Measurements from ENCODE around the gene ZNF423. TPM values are rescaled to one million over a fixed set of nuclear protein-coding genes. Genes with fewer than 3 reads are reported as not detected.

Gene ZNF423
- polyA plus RNA-seq, 1 of the 3 experiments (the other 2 are of a cell fraction) = 1.2 TPM

GRCh38 chr16:49503256-49504022, 352.5 kb downstream of the ZNF423 start:
- Histone ChIP-seq H3K79me2 (ENCODE audit: insufficient read depth) (no peaks in the 10 kb centered on the region), H3K36me3 (replicated peaks in 1 of 2; ENCODE audit: control insufficient read depth in 1 of 2, insufficient read depth in 2 of 2, low read length in 1 of 2) (no peaks in the 10 kb centered on the region), H3K27ac (ENCODE audit: low read depth in 2 of 2, low read length in 1 of 2) (no peak overlapping the region), H2AFZ (ENCODE audit: low read depth) (no peak overlapping the region), H3K27me3 (ENCODE audit: insufficient read depth) (no peaks in the 10 kb centered on the region), H3K9ac (no peak overlapping the region), H3K4me1 (ENCODE audit: control insufficient read depth in 1 of 2, insufficient read depth in 2 of 2, low read depth in 1 of 2, low read length in 1 of 2) (no peaks in the 10 kb centered on the region; a peak in 1 of 4 replicates), H4K20me1 (ENCODE audit: insufficient read depth) (no peaks in the 10 kb centered on the region), H3F3A (replicated peaks; ENCODE audit: insufficient read depth) (no peaks in the 10 kb centered on the region), H3K9me2 (no peaks in the 10 kb centered on the region), H3K4me3 (ENCODE audit: low read depth in 2 of 2, low read length in 1 of 2) (no peak overlapping the region), H3K9me3 (no peaks in the 10 kb centered on the region), H3K4me2 (no peak overlapping the region)
- POLR2A ChIA-PET = no interaction called here
- TF ChIP-seq ELF1 (IDR thresholded peaks at IDR 0.05) (no peak), NRF1 (IDR thresholded peaks at IDR 0.05; ENCODE audit: low read depth, low read length) (no peak), NFIC (IDR thresholded peaks at IDR 0.05; ENCODE audit: borderline replicate concordance) (no peak), FOXM1 (IDR thresholded peaks at IDR 0.05; ENCODE audit: low read depth) (no peak), FOSL2 (IDR thresholded peaks at IDR 0.05; ENCODE audit: borderline replicate concordance, low read depth) (no peak), SIN3A (IDR thresholded peaks at IDR 0.05; ENCODE audit: borderline replicate concordance, low read depth, low read length) (no peak), MXI1 (IDR thresholded peaks at IDR 0.05; ENCODE audit: low read depth, low read length) (no peak), RCOR1 (IDR thresholded peaks at IDR 0.05; ENCODE audit: low read length) (no peak)
- 65% methylated on average over 17 of the region's 17 CpGs for WGBS (ENCODE audit: low lambda C conversion rate)
- CTCF ChIA-PET = interaction anchor here (1.3 kb wide), 1 partner anchor 11 kb away, joined by 4 read pairs; no protein-coding TSS in a partner anchor
- DNase-seq = no peak

- H4K20me1 ChIP-seq (ENCODE audit: insufficient read depth) = no peaks in the 10 kb centered on the region
- H3K9me2 ChIP-seq = no peaks in the 10 kb centered on the region
- H3K4me2 ChIP-seq = no peak overlapping the region
- H3K4me3 ChIP-seq (ENCODE audit: low read depth in 2 of 2, low read length in 1 of 2) = no peak overlapping the region
- CTCF ChIA-PET = no interaction called here
- H3K27ac ChIP-seq (ENCODE audit: low read depth in 2 of 2, low read length in 1 of 2) = no peak overlapping the region
- TF ChIP-seq ELF1 (IDR thresholded peaks at IDR 0.05) = no peak
- no peak for TF ChIP-seq MEF2A (IDR thresholded peaks at IDR 0.05; ENCODE audit: borderline replicate concordance, low read depth)
- TF ChIP-seq FOXJ3 (CRISPR knock-in tag; IDR thresholded peaks at IDR 0.05) = no peak
- TF ChIP-seq TCF12 (IDR thresholded peaks at IDR 0.05) = no peak
- TF ChIP-seq RFX5 (IDR thresholded peaks at IDR 0.05; ENCODE audit: low read length) = no peak
- no peak for TF ChIP-seq YY1 (IDR thresholded peaks at IDR 0.05; ENCODE audit: low read depth)
- no peak for TF ChIP-seq TAF1 (IDR thresholded peaks at IDR 0.05; ENCODE audit: borderline replicate concordance, low read depth, low read length)
- no peak for TF ChIP-seq GATA2 (CRISPR knock-in tag; IDR thresholded peaks at IDR 0.05)
- no peak for TF ChIP-seq ZBTB33 (IDR thresholded peaks at IDR 0.05; ENCODE audit: borderline replicate concordance, low read depth)
- no peak for TF ChIP-seq EP300 (IDR thresholded peaks at IDR 0.05; ENCODE audit: borderline replicate concordance in 1 of 2, low read depth in 1 of 2, low read length in 1 of 2)
- TF ChIP-seq MXI1 (IDR thresholded peaks at IDR 0.05; ENCODE audit: low read depth, low read length) = no peak
- no peak for TF ChIP-seq EZH2phosphoT487 (IDR thresholded peaks at IDR 0.05; ENCODE audit: borderline replicate concordance, low read depth)
- no peak for TF ChIP-seq USF1 (IDR thresholded peaks at IDR 0.05; ENCODE audit: borderline replicate concordance, low read depth)
- TF ChIP-seq SMC3 (IDR thresholded peaks at IDR 0.05; ENCODE audit: low read depth, low read length) = no peak
- no peak for TF ChIP-seq CHD2 (IDR thresholded peaks at IDR 0.05; ENCODE audit: low read length, partially characterized antibody)
- TF ChIP-seq FOXM1 (IDR thresholded peaks at IDR 0.05; ENCODE audit: low read depth) = no peak
- H3K9me3 ChIP-seq = no peaks in the 10 kb centered on the region
- no peak overlapping the region for H2AFZ ChIP-seq (ENCODE audit: low read depth)
- no peaks in the 10 kb centered on the region for H3K36me3 ChIP-seq (replicated peaks in 1 of 2; ENCODE audit: control insufficient read depth in 1 of 2, insufficient read depth in 2 of 2, low read length in 1 of 2)
- H3K79me2 ChIP-seq (ENCODE audit: insufficient read depth) = no peaks in the 10 kb centered on the region
- H3K4me1 ChIP-seq (ENCODE audit: control insufficient read depth in 1 of 2, insufficient read depth in 2 of 2, low read depth in 1 of 2, low read length in 1 of 2) = no peaks in the 10 kb centered on the region; a peak in 1 of 4 replicates
- DNase-seq = no peak
- POLR2A ChIA-PET = no interaction called here
- H3F3A ChIP-seq (replicated peaks; ENCODE audit: insufficient read depth) = no peaks in the 10 kb centered on the region
- H3K27me3 ChIP-seq (ENCODE audit: insufficient read depth) = no peaks in the 10 kb centered on the region
- H3K9ac ChIP-seq = no peak overlapping the region
- WGBS (ENCODE audit: low lambda C conversion rate) = 51% methylated on average over 10 of the region's 13 CpGs
Observed at GRCh38 chr16:49502136-49502881, 353.6 kb downstream of the ZNF423 start.
